Measurements from ENCODE around the gene PAGE2.
"Not testable (repeated sequence)": the region's sequence is repeated elsewhere in the genome, so short reads cannot be mapped to it uniquely, and the experiment has no call there.

The PAGE2 gene, protein sequence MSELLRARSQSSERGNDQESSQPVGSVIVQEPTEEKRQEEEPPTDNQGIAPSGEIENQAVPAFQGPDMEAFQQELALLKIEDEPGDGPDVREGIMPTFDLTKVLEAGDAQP

DNA sequence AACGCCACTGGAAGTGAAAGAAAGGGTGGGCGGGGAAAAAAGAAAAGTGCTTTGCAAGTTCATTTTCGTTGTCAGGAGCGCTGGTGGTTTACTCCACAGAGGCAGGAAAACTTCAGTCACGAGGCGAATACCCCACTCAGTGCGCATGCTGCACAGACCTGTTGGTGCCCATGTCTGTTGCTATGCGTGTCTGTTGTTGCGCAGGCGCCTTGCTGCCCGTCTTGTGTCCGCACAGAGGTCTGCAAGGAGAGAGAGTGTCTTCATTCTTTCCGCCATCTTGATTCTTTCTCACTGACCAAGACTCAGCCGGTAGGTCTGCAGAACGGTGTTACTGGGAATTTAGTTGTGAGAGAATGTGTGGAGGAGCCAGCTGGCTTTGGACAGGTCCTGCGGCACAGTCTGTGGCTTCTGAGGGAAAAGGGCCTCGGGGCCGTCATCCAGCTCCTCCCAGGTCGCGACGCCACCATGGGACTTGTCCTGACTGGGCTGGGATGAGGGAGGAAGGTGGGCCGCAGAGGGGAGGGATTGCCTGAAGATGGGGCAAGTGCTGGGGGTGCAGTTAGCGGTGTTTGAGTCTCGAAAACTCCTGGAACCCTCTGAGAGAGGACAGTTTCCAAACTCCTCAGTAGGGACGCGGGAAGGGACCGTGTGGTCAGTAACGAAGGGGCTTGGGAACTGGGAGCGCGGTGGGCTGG lies at the start of gene PAGE2:
Gene PAGE2, plus strand, starts transcription at position 224 of the 695 bp plus-strand sequence. CDS start 1,003 bp downstream, outside the sequence.
- no peak for DNase-seq

DNA sequence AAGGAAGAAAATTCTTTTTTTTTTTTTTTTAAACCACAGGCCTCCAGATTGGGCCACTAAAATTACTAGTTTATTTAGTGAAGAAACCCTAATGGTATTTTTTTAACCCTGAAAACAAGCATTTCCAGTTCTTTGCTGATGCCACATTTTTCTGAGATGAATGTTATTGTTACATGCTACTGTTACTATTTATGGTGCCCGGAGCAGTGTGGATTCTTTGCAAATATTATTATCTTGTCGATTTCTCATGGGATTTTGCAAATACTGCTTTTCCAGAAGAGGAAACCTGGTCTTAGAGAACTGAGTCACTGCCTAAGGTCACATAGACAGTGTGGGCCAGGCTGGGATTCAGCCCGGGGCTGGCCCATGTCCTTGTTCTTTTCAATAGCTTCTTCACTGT lies 49.3 kb upstream of the PAGE2 start:
- DNase-seq, result no peak

DNA sequence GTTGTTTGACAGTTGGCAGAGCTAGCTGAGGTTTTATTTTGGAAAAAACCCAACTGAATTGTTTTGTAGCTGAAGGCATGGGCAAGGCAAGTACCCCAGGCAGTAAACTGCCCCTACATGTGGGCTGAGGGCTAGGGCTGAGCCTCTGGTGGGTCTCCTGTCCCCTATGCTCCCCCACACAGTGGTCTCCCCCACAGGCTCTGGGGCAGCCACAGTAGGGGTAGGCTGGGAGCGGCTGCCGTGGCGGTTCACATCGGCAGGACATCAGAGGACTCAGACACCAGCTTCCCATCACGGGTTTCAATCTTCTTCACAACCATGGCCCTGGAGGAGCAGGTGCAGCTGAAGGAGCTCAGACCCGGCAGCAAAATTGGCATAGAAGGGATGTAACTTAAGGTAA lies 47.3 kb upstream of the PAGE2 start:
- no peak for DNase-seq

DNA sequence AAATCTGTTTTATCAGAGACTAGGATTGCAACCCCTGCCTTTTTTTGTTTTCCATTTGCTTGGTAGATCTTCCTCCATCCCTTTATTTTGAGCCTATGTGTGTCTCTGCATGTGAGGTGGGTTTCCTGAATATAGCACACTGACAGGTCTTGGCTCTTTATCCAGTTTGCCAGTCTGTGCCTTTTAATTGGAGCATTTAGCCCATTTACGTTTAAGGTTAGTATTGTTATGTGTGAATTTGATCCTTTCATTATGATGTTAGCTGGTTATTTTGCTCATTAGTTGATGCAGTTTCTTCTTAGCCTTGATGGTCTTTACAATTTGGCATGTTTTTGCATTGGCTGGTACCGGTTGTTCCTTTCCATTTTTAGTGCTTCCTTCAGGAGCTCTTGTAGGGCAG lies 38.2 kb upstream of the PAGE2 start:
- not testable (repeated sequence) for DNase-seq

DNA sequence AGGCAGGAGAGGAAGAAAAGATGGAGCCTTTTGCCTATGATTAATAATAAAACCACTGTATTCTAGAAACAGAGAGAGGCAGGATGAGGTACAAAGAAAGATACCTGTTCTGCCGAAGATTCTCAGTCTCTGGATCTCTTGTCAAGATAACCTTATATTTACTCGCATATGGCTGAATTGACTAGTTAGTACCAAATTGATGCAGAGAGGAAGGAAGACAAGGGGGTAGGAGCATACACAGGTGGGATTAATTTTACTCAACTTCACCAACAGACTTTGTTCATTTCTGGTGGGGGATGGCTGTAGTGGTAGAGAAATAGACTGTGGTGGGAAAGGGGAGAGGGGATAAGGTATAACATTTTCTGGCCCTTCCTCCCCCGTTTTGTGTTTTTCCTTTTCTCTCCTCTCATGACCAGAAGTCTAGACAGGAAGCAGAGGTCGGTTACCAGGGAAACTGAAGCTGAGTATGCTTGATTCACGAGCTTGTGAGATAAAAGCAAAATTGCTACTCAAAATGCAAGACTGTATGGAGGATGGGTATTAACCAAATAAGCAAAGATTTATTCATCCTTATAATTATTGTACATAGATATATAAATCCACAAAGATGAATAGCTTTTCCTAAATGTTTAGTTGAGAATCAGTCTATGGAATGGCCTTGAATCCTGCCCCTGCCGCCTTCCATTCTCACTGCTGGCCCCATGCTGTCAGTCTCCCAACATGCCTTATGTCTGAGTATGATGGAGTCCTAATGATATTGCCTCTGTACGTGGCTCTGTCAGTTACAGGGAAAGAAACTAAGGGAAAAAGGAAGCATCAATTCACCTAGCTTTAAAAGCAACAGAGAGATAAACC lies 31.8 kb upstream of the PAGE2 start:
- no peak for DNase-seq

DNA sequence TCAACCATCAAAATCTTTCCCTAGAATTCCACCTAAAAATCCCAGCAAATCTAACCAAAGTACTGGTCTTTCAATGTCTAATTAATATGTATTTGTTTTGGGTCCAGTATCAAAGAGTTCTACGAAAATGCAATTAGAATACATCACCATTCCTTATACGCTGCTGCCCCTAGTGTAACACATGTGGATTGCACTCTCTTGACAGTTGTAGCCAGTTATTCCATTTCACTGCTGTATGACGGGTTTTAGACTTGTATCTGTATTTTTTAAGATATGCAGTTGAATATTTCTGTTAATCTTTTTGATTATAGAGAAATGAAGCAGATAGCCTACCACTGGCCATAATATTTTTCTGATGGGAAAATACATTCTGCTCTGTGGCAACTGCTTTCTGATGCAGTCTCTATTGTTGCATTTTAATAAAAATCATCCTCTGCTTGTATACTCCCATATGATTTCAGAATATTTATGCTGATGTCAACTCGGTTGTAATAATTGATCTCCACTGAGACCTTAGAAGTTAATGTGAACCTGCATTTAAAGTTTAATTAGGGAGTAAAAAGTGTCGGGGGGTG lies 31.1 kb upstream of the PAGE2 start:
- peak; percentile 0 for DNase-seq

DNA sequence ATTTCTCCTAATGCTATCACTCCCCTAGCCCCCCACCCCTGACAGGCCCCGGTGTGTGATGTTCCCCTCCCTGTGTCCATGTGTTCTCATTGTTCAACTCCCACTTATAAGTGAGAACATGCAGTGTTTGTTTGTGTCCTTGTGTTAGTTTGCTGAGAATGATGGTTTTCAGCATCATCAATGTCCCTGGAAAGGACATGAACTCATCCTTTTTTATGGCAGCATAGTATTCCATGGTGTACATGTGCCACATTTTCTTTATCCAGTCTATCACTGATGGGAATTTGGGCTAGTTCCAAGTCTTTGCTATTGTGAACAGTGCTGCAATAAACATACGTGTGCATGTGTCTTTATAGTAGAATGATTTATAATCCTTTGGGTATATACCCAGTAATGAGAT lies 21.6 kb upstream of the PAGE2 start:
- DNase-seq, result not testable (repeated sequence)

DNA sequence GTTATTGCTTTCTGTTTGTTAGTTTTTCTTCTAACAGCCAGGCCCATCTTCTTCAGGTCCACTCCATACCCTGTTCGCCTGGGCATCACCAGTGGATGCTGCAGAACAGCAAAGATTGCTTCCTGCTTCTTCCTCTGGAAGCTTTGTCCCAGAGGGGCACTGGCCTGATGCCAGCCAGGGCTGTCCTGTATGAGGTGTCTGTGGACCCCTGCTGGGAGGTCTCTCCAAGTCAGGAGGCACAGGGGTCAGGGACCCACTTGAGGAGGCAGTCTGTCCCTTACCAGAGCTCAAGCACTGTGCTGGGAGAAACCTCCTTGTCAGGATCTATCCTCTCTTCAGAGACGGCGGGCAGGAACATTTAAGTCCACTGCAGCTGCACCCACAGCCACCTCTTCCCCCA lies 16.5 kb upstream of the PAGE2 start:
- no peak for DNase-seq

DNA sequence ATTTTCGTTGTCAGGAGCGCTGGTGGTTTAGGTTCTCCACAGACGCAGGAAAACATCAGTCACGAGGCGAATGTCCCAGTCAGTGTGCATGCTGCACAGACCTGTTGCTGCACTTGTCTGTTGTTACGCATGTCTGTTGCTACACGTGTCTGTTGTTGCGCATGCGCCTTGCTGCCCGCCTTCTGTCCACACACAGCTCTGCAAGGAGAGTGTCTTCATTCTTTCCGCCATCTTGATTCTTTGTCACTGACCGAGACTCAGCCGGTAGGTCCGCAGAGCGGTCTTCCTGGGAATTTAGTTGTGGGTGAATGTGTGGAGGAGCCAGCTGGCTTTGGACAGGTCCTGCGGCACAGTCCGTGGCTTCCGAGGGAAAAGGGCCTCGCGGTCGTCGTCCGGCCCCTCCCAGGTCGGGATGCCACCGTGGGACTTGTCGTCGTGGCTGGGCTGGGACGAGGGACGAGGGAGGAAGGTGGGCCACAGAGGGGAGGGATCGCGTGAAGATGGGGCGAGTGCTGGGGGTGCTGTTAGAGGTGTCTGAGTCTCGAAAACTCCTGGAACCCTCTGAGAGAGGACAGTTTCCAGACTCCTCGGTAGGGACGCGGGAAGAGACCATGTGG lies 13.9 kb upstream of the PAGE2 start, which contains the start of gene PAGE2B:
Gene PAGE2B, plus strand, starts transcription at position 180 of the 617 bp plus-strand sequence. CDS start 1,012 bp downstream, outside the sequence.
- no peak for DNase-seq

DNA sequence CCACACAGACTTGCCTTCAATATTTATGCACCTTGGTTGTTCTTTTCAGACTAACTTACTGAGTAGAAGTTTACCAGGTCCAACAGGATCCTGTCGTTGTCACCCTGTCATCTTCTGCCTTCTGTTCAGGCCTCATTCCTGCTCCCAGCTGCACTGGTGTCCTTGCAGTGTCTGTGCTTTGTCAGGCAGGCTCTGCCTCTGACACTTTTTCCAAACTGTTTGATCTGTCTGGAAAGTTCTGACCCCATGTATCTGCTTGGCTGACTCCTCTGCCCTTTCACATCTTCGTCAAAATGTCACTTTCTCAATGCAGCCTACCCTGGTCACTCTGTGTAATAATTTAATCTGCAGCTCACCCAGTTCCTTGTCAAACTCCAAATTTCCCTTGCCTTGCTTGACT lies 9.9 kb downstream of the PAGE2 start:
- DNase-seq, result no peak

DNA sequence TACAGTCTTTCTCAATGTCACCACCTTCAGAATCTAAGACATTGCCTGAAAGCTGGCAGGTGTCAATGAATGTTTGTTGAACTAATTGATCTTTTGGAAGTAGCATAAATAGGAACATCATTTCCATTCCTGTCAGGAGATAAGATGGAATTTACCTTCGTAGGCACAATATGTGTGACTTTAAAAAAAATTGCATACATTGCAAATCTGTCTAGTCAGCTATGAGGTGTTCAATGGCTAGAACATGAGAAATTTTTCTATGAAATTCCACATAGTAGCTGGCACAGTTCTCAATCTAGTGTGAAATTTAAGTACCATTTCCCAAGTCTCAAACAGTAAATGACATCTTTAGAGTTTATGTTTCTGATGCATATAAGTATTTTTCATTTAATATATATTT lies 10.3 kb downstream of the PAGE2 start:
- DNase-seq, result no peak

DNA sequence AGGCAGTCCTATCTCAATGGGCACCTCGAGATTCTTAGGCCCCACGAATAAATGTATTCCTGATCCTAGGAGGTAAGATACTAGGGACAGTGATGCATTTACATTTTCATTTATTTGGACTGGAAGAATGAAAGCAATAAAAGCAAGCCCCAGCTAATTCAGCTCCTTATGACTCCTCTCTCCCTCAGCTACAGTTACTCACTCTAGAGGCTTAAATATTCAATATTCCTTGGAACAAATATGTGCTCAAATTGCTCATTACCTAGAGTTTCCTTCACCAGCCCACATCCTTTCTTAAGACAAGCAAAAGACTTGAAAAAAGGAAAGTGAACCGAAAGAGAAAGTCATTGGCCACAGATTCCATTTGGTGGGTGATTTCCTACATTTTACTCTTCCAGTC lies 13.9 kb downstream of the PAGE2 start:
- DNase-seq, result no peak

DNA sequence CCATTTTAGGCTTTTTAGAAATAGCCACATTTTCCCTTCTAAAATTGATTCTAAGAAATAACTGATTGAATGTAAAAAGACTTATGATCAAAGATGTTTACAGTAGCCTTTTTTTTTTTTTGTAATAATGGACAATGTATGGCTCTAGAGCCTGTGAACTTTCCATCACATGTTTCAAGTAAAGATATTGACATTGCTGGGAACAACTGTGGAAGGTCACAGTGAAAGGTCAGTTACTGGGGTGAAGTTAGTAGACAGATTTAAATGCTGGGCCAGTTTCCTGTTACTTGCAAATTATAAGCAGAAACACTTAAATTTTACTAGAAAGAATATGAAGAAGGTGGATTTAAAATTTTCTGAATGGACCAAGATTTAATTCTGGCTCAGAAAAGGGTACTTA lies 18.4 kb downstream of the PAGE2 start:
- DNase-seq, result no peak

DNA sequence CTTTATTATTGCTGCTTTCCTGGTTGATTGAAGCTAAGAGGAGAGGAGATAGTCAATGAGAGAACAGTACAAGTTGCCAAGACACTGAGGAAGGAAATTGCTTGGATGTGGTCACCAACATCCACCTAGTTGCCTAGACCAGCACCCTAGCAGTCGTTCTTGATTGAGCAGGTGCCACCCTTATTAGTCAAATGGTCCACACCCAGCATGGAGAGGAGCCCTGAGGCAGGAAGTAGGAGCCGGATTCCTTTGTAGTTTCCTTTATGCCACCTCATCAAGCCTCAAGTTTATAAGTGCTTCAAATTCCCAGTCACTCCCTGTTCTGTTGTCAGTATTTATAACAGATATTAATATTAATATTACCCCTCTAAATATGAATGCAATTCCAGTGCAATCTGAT lies 19.1 kb downstream of the PAGE2 start:
- no peak for DNase-seq

DNA sequence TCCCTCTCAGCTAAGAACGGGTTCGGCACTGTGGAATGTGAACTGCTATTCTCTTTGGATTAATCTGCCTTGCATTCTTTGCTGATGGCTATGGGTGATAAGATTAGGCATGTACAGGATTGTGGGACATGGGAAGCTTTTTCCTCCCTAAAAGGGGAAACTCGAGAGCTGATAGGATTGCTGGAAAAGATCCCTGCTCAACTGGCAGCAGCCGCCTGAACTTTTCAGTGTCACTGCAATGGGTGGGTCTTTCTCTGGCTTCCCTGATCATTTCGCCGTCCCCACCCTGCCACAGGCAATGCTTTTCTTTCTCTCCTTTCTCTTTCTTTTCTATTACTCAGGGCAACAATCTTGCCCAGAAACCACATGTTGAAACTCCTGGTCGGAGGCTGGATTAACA lies 20.5 kb downstream of the PAGE2 start:
- no peak for DNase-seq

DNA sequence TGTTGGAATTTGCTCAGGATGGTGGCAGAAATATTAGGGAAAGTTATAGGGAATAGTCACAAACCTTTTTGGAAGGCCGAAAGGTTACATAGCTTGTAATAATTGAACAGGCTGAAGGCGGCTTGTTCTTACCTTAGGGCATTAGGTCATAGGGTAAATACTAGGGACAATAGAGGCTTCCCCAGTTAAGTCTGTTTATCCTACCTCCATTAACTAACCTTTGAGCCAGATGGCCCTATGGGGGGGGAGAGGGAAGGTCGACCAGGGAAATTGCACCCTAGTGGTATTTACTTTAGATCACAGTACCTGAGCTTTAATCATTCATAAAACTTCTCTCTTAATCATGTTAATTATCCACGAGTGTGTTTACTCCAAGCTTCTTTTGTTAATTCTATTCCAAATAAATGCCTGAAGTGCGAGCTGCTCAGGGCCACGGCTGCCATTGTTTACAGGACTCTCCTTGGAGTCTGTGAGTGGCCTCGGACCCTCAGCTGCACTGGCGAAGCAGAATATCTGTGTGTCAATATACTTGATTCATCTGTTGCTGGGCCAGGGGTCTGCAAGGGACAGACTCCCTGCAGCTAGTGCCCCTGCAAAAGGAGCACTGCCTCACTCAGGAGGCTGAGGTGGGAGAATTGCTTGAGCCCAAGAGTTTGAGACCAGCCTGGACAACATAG lies 22.9 kb downstream of the PAGE2 start:
- no peak for DNase-seq

DNA sequence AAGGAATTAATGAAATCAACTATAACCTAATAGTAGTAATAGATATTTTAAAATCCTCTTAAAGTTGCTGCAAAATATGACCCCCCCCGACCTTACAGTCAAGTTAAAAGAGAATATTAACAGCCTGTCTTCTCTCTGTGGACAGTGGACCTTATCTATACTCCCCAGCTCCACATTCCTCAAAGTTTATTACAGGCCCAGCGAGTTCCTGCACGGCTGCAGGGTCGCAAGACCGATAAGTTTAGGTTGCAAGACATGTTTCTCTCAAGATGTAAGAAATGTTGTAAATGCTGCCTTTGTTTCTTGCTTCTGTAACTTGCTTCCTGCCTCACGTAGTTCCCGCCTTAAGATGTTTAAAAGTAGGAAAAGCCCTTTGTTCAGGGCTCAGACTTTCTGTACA lies 27.8 kb downstream of the PAGE2 start:
- DNase-seq, result not testable (repeated sequence)

DNA sequence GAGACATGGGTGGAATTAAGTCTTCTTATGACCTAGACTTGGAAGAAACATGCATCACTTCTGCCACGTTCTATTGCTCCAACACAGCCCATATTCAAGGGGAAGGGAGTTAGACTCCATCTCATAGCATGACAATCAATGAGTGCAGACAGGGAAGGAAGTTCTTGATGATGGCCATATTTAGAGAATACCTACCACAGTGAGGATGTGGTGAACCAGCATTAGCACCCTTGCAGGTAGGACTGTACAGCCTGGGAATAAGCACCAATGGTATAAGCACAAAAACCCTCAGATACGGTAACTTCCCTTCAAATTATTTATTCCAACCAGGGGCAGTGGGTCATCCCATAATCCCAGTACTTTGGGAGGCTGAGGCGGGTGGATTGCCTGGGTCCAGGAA lies 29.8 kb downstream of the PAGE2 start:
- DNase-seq, result no peak

DNA sequence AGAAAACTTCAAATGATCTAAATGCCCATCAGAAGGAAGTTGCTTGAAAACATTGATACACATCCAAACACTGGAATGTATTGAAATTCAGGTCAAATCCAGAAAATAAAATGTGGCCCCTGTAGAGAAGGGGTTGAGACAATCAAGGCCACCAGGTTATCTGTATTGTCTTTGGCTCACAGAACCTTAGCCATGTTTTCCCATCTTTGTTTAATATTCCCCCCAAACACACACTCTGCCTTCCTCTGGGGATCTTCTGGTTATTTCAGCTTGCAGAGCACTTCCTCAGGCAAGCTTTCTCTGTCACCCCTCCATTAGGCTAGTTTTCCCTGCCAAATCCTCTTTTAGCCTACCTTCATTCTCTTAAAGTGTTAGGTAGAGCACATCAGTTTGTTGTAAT lies 30.5 kb downstream of the PAGE2 start:
- DNase-seq, result no peak

DNA sequence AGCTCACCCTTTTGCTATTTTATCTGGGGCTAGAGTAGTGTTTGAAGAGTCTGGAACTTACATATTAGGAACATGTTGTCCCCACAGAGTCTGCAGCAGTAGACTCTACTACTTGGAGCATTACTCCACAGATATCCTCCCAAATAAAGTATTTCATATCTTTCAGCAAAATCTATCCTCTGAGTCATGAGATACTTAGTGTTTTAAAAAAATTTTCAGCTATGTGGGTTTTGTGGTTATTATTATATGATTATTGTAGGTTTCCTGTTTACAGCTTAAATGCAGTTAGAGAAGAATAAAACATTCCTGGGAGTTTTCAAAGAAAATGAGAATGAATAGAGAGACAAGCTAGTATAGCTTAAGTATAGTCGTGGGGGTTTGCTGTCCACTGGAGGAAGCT lies 30.9 kb downstream of the PAGE2 start:
- no peak for DNase-seq

DNA sequence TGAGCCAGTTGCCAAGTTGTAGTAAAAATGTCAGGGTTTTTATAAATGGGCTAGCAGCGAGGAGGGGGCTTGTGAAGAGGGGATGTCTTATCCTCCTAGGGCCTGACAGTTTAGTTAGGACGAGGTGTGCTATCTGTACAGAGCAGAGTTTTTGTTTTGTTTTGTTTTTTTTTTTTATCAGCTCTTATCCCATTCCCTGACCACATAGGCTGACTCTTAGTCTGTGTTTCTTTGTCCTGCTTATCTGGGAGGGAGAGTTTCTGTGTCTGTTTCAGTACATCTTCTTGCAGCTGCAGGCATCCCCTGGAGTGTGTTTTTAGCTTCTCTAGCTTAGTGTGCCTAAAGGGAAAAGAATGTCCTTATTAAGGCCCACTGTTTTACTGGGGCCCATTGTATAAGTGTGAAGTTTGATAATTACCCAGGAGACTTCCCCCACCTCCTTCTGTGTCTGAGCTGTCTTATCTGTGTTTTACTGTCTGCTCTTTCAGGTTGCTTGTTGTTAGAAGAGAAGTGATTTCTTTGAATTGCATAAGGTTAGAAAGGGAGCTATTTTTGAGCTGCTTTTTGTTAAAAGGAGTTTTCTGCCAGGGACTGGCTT lies 32.0 kb downstream of the PAGE2 start:
- DNase-seq, result no peak

DNA sequence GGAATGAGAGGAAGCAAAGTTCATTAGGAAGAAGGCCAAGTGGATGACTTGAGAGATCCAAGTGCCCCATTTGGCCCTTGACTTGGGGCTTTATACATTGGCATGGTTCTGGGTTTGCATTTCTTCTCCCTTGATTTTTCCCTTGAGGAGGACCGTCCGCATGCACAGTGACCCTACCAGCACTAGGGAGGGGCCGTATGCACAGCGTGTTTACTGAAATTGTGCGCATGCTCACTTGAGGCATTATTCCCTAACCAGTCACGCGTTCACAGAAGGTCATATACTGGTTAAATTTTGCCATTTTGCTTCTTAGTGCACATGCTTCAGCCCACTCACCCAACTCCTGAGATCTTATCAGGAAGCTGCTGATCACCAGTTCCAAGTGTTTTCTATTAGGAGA lies 35.1 kb downstream of the PAGE2 start:
- no peak for DNase-seq

Data from NCI-H187 treated with DMSO at 0.1 percent for 48 hours (cell line).